BE2C (cell line): ENCODE results near the gene ALG9.

Experiments
- DNase-seq: peaks from one replicate; pipeline ENCODE4 v3.0.0-alpha.2; 2020
- H3K27me3 ChIP-seq: fragments of 250-450 bp; sonication (Bioruptor Pico); 2 replicates; pipeline ENCODE4 v1.5.1; 2020; ENCODE audit warnings: mild to moderate bottlenecking
- H3K36me3 ChIP-seq: fragments of 250-450 bp; sonication (Bioruptor Pico); 2 replicates; pipeline ENCODE4 v1.5.1; 2020; ENCODE audit warnings: mild to moderate bottlenecking
- H3K4me1 ChIP-seq: fragments of 250-450 bp; sonication (Bioruptor Pico); 2 replicates; pipeline ENCODE4 v1.5.1; 2020
- H3K4me3 ChIP-seq: 2 replicates; pipeline ENCODE4 v1.5.1; 2011; ENCODE audit warnings: low read depth, low read length
- H3K9me3 ChIP-seq: fragments of 250-450 bp; sonication (Bioruptor Pico); 2 replicates; pipeline ENCODE4 v1.5.1; 2020
- TF ChIP-seq, protein P1 (sequence below): IDR thresholded peaks from 2 replicates; pipeline ENCODE4 v1.5.1; 2012; ENCODE audit warnings: mild to moderate bottlenecking, low read depth, low read length

Gene ALG9

DNA sequence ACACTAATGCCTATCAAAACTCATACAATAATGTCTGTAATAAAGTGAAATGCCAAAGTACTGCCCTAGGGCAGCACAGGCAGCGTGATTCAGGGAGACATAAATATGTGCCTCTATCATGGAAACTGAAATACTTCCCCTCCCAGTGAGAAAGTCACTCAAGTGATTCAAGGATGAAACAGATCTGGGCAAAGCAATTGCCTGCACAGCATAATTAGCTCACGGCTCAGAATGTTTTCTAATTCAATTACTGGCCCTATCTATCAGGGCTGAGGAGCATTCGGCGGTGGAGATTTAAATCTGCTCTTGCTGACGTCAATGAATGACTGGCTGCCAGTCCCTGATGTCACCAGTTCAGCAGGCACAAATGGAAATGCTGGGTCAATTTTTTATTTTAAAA is 77.5 kb downstream of the ALG9 start:
- DNase-seq, result peak; percentile 71
- TF ChIP-seq, protein P1, sequence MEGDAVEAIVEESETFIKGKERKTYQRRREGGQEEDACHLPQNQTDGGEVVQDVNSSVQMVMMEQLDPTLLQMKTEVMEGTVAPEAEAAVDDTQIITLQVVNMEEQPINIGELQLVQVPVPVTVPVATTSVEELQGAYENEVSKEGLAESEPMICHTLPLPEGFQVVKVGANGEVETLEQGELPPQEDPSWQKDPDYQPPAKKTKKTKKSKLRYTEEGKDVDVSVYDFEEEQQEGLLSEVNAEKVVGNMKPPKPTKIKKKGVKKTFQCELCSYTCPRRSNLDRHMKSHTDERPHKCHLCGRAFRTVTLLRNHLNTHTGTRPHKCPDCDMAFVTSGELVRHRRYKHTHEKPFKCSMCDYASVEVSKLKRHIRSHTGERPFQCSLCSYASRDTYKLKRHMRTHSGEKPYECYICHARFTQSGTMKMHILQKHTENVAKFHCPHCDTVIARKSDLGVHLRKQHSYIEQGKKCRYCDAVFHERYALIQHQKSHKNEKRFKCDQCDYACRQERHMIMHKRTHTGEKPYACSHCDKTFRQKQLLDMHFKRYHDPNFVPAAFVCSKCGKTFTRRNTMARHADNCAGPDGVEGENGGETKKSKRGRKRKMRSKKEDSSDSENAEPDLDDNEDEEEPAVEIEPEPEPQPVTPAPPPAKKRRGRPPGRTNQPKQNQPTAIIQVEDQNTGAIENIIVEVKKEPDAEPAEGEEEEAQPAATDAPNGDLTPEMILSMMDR, result no peak
- Histone ChIP-seq H3K36me3 (no peaks in the 10 kb centered on the region), H3K27me3 (peaks cover 4% of the 10 kb centered on the region), H3K4me1 (peaks cover 20% of the 10 kb centered on the region), H3K9me3 (no peaks in the 10 kb centered on the region), H3K4me3 (no peak overlapping the region)

- Histone ChIP-seq H3K36me3 (no peaks in the 10 kb centered on the region), H3K9me3 (no peaks in the 10 kb centered on the region), H3K4me1 (peaks cover 16% of the 10 kb centered on the region), H3K4me3 (no peak overlapping the region), H3K27me3 (peaks cover 4% of the 10 kb centered on the region)
- TF ChIP-seq, protein P1, result no peak
- no peak for DNase-seq
Measured at GRCh38 chr11:111792955-111793500, 78.4 kb downstream of the ALG9 start.

DNA sequence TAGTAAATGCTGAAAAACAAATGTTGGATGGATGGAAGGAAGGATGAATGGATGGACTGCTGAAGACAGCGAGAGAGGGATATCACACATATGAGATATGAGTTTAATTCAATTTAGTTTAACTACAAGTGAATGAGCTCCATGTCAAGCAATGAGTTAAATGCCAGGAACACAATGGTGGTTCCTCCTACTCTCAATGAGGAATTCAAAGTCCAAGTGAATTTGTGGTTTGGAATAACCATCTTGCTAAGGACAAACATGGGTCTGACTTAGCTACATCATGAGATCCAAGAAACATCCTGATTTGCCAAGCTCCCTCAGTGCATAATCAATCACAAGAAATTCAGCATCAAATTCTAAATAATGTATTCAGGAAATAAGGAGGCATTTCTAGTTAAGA is 79.1 kb downstream of the ALG9 start:
- Histone ChIP-seq H3K4me1 (peaks cover 11% of the 10 kb centered on the region), H3K36me3 (no peaks in the 10 kb centered on the region), H3K9me3 (no peaks in the 10 kb centered on the region), H3K27me3 (peaks cover 4% of the 10 kb centered on the region), H3K4me3 (no peak overlapping the region)
- TF ChIP-seq, protein P1, result no peak
- no peak for DNase-seq

GRCh38 chr11:111788464-111788863 is 82.9 kb downstream of the ALG9 start:
- TF ChIP-seq, protein P1, result no peak
- Histone ChIP-seq H3K4me3 (no peak overlapping the region), H3K9me3 (no peaks in the 10 kb centered on the region)

GRCh38 chr11:111788051-111788450 is 83.3 kb downstream of the ALG9 start:
- DNase-seq, result no peak
- Histone ChIP-seq H3K4me3 (no peak overlapping the region), H3K9me3 (no peaks in the 10 kb centered on the region), H3K36me3 (no peaks in the 10 kb centered on the region), H3K4me1 (peaks cover under 1% of the 10 kb centered on the region; the same call in 1 of the 2 replicates), H3K27me3 (peaks cover 4% of the 10 kb centered on the region)
- TF ChIP-seq, protein P1, result no peak

More at GRCh38 chr11:111788464-111788863, 82.9 kb downstream of the ALG9 start:
- no peak for DNase-seq
- no peaks in the 10 kb centered on the region for H3K36me3 ChIP-seq
- H3K27me3 ChIP-seq, result peaks cover 4% of the 10 kb centered on the region
- H3K4me1 ChIP-seq, result peaks cover 4% of the 10 kb centered on the region; the same call in 1 of the 2 replicates

DNA sequence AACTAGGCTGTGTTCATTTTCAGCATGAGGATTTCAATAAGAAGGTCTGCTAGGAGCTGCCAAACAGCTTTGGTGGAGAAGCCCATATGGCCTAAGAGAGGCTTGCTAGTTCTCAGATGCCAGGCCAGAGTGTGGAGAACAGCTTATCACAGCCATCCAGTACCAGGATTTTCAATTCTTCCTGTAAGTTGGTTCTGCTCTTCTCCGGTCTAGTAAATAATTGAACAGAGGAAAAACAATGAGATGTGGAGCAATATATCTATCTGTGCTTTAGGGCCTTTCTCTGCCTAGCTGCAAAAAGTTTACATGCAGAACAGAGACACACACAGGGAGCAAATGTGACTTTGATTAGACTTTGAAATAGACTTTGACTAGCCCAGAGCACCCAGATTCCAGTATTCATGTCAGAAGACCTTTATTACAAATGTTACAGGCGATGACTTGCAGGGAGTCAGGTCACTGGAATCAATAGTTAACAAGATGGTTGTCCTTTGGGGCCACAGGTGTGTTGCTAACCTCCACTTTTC is 85.4 kb downstream of the ALG9 start:
- no peaks in the 10 kb centered on the region for H3K27me3 ChIP-seq
- H3K9me3 ChIP-seq, result no peaks in the 10 kb centered on the region
- H3K36me3 ChIP-seq, result no peaks in the 10 kb centered on the region
- no peak for DNase-seq
- peaks cover 10% of the 10 kb centered on the region for H3K4me1 ChIP-seq
- H3K4me3 ChIP-seq, result no peak overlapping the region
- TF ChIP-seq, protein P1, result no peak
